PFSK-1 (cell line): ENCODE measurements around the gene DNAH17.

ENCODE experiments used
- FOXP2 ChIP-seq: optimal IDR thresholded peaks from 2 replicates; pipeline ENCODE3; 2011; ENCODE audit warnings: borderline replicate concordance, control low read depth, inconsistent platforms; ENCODE audit not compliant: insufficient read depth; ENCODE audit errors: extremely low read length, extremely low read depth
- POLR2AphosphoS5 ChIP-seq: IDR thresholded peaks from 2 replicates; pipeline ENCODE4 v1.6.1; 2012; ENCODE audit warnings: low read depth, mild to moderate bottlenecking, control low read depth, low read length, moderate library complexity
- REST ChIP-seq, 2 experiments: IDR thresholded peaks; 2 replicates each; pipeline versions ENCODE4 v1.6.1 to v1.8.0; 2011 to 2012; ENCODE audit warnings: low read depth in 2 of 2, low read length in 2 of 2, control low read depth in 1 of 2, inconsistent platforms in 1 of 2, mild to moderate bottlenecking in 1 of 2, moderate library complexity in 1 of 2; ENCODE audit not compliant: insufficient read depth in 1 of 2
- SIN3A ChIP-seq: IDR thresholded peaks from 2 replicates; pipeline ENCODE4 v1.6.1; 2012; ENCODE audit warnings: mild to moderate bottlenecking, low read length, moderate library complexity, borderline replicate concordance; ENCODE audit not compliant: insufficient read depth
- TAF1 ChIP-seq: IDR thresholded peaks from 2 replicates; pipeline ENCODE4 v1.6.1; 2012; ENCODE audit warnings: low read length, control low read depth, borderline replicate concordance; ENCODE audit not compliant: insufficient read depth

DNA sequence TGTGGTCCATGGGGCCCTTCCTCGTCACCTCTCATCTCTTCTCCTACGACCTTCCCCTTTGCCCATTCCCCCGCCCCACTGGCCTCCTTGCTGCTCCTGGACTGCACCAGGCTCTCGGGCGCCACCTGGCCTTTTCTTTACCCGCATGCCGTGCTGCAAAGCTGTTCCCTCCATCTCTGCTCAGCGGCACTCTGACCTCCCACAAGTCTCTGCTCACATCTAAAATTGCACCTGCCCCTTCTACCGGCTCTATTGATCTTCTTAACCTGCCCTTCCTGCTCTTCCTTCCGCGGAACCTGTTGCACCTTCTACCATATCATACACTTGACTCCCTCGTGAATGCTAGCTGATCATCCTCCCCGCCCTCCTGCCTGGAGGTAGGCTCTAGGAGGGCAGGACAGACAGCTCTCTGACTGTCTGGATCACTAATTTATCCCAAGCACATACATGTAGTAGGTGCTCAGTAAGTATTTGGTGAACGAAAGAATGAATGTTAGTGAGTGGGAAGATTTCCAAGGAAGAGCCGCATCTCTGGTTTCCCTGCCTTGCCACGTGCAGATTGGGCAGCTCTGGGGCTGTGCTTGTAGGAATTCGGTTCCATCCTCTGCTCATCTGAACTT lies 17.3 kb downstream of the DNAH17 start:
- no peak for TF ChIP-seq POLR2AphosphoS5
- no peak for TF ChIP-seq TAF1
- no peak for TF ChIP-seq REST (IDR thresholded peaks at IDR 0.05; ENCODE audit: insufficient read depth in 1 of 2, low read depth in 2 of 2, low read length in 2 of 2)
- TF ChIP-seq SIN3A, result no peak
- TF ChIP-seq FOXP2, result no peak
